Ascending aorta (tissue), 2 donors: ENCODE measurements around the gene SLC6A8. TPM values are rescaled to one million over a fixed set of nuclear protein-coding genes. Genes with fewer than 3 reads are reported as not detected.

ENCODE experiments used
- DNase-seq, 2 donors: peaks; one replicate each; pipeline ENCODE4 v3.0.0-alpha.2; 2019; ENCODE audit warnings: low spot score in 2 of 2
- H3K27ac ChIP-seq, 2 donors: fragments of 200-600 bp; sonication (generic); one replicate each; pipeline ENCODE4 v1.5.1; 2016 to 2017; ENCODE audit warnings: mild to moderate bottlenecking in 1 of 2
- H3K27me3 ChIP-seq: fragments of 200-600 bp; sonication (generic); one replicate; pipeline ENCODE4 v1.5.1; 2017
- H3K36me3 ChIP-seq, 2 donors: fragments of 200-600 bp; sonication (generic); one replicate each; pipeline ENCODE4 v1.5.1; 2016
- H3K4me1 ChIP-seq, 2 donors: fragments of 200-600 bp; sonication (generic); one replicate each; pipeline ENCODE4 v1.5.1; 2016 to 2017; ENCODE audit warnings: mild to moderate bottlenecking in 1 of 2
- H3K4me3 ChIP-seq, 2 donors: fragments of 200-600 bp; sonication (generic); one replicate each; pipeline ENCODE4 v1.5.1; 2016 to 2017; ENCODE audit warnings: mild to moderate bottlenecking in 1 of 2
- H3K9me3 ChIP-seq, 2 donors: fragments of 200-600 bp; sonication (generic); one replicate each; pipeline ENCODE4 v1.5.1; 2016
- intact Hi-C: fragments of 100-400 bp; cut with DNase I; formaldehyde crosslinking; loops from one replicate; pipeline ENCODE4 v1.15.1; 2023
- total RNA-seq: library from RNA; depleted of rRNA; stranded (reverse); fragments of >200 nt; gene quantifications from one replicate; pipeline ENCODE4 v1.1.0, GENCODE V29; 2016
- TF ChIP-seq, protein P1 (sequence below), 3 experiments: fragments of 200-600 bp in 2 of 3; fragments of 450-650 bp in 1 of 3; sonication (generic) in 2 of 3; IDR thresholded peaks; one replicate each; pipeline ENCODE4 v1.5.1; 2016 to 2019; ENCODE audit warnings: antibody characterized with exemption in 3 of 3, mild to moderate bottlenecking in 1 of 3, moderate library complexity in 1 of 3

SLC6A8 gene
- total RNA-seq, 1 donor from 2014 or later, result 44.2 TPM

DNA sequence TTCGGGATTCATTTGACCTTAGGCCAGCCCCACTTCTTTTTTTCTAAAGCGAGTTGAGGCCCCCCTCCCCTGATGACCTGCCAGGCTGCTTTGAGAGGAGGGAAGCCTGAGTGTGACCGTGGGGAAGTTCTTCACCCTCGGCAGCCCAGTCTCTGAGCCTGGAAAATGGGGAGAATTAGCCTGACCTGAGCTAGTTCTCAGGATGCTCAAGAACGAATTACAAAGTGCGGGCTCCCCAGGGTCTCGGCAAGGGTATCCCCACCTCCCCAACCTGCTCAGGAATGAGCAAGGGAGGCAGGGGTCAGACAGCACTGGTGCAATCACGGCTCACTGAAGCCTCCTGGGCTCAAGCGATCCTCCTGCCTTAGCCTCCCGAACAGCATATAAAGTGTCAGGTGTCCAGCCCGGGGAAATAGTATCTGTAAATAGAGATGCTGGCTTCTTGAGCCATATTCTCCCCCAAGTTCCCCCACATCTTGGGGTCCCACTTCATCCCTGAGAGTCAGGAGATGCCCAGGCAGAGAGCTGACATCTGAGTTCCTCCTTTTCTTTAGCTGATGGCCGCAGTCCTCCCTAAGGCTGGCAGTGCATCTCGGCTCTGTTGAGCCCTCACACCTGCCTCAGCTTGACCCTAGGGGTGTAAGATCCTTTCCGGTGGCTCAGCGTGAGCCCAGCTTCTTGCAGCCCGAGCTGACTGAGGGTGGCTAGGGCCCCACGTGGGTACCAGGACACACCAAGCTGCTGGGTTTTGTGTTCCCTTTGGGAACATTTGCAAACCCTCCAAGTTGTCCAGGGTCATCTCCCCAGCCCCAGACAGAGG lies 39.2 kb upstream of the SLC6A8 start:
- intact Hi-C loops, result no loop called here
- no peak overlapping the region for H3K4me3 ChIP-seq
- DNase-seq, result peak in 1 of 2 donors; percentile 54
- peaks cover 0 to 4% of the 10 kb centered on the region in 2 donors for H3K4me1 ChIP-seq
- H3K36me3 ChIP-seq, result no peaks in the 10 kb centered on the region
- TF ChIP-seq, protein P1, sequence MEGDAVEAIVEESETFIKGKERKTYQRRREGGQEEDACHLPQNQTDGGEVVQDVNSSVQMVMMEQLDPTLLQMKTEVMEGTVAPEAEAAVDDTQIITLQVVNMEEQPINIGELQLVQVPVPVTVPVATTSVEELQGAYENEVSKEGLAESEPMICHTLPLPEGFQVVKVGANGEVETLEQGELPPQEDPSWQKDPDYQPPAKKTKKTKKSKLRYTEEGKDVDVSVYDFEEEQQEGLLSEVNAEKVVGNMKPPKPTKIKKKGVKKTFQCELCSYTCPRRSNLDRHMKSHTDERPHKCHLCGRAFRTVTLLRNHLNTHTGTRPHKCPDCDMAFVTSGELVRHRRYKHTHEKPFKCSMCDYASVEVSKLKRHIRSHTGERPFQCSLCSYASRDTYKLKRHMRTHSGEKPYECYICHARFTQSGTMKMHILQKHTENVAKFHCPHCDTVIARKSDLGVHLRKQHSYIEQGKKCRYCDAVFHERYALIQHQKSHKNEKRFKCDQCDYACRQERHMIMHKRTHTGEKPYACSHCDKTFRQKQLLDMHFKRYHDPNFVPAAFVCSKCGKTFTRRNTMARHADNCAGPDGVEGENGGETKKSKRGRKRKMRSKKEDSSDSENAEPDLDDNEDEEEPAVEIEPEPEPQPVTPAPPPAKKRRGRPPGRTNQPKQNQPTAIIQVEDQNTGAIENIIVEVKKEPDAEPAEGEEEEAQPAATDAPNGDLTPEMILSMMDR (IDR thresholded peaks at IDR 0.05), result no peak
- H3K9me3 ChIP-seq, result no peaks in the 10 kb centered on the region
- peaks cover 14% of the 10 kb centered on the region for H3K27me3 ChIP-seq
- H3K27ac ChIP-seq, result no peak overlapping the region

DNA sequence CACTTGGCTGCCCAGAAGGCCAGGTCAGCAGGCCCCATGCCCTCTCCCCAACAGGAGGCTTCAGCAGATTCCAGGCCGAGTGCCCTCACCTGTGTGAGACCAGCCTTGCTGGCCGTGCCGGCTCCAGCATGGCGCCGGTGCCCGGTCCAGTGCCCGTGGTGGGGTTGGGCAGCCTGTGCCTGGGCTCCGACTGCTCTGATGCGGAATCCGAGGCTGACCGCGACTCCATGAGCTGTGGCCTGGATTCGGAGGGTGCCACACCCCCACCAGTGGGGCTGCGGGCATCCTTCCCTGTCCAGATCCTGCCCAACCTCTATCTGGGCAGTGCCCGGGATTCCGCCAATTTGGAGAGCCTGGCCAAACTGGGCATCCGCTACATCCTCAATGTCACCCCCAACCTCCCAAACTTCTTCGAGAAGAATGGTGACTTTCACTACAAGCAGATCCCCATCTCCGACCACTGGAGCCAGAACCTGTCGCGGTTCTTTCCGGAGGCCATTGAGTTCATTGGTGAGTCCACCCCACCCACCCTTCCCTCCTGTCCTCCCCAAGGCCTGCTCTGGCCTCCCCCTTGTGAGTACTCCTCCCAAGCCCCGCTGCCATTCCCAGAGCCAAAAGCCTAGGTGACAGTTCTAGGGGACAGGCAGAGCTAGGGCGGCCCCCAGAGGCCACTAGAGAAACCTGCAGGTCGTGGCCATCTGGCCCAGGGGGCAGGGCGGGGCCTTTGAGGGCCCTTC lies 38.4 kb upstream of the SLC6A8 start:
- TF ChIP-seq, protein P1 (IDR thresholded peaks at IDR 0.05), result peak in 1 of 3 experiments; percentile 8
- H3K27me3 ChIP-seq, result peaks cover 14% of the 10 kb centered on the region
- H3K27ac ChIP-seq, result no peak overlapping the region
- DNase-seq, result peak in 1 of 2 donors; percentile 52
- intact Hi-C loops, result no loop called here
- H3K9me3 ChIP-seq, result no peaks in the 10 kb centered on the region
- H3K4me1 ChIP-seq, result peaks cover 0 to 4% of the 10 kb centered on the region in 2 donors
- no peak overlapping the region for H3K4me3 ChIP-seq
- no peaks in the 10 kb centered on the region for H3K36me3 ChIP-seq

DNA sequence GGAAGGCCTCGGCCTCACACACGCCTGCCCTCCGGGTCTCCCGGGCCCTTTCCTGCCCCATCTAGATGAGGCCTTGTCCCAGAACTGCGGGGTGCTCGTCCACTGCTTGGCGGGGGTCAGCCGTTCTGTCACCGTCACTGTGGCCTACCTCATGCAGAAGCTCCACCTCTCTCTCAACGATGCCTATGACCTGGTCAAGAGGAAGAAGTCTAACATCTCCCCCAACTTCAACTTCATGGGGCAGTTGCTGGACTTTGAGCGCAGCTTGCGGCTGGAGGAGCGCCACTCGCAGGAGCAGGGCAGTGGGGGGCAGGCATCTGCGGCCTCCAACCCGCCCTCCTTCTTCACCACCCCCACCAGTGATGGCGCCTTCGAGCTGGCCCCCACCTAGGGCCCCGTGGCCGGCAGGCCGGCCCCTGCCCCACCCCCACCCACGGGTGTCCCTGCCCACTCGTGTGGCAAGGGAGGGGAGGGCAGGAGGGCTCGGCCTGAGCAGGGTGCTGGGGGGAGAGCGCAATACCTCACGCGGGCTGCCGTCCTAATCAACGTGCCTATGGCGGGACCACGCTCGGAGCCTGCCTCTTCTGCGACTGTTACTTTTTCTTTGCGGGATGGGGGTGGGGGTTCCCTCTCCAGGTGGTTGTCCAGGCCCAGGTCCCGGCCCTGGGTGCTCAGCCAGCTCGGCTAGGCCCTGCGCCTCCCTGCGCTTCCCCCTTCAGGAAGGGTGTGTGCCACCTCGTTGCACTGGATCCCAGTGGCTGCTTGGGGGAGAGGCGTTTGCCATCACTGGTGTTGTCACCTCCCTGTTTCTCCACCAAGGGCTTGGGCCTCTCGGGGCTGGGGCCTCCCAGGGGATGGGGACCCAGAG lies 37.6 kb upstream of the SLC6A8 start:
- TF ChIP-seq, protein P1 (IDR thresholded peaks at IDR 0.05), result no peak
- Histone ChIP-seq H3K4me3 (no peak overlapping the region), H3K36me3 (no peaks in the 10 kb centered on the region), H3K27me3 (peaks cover 14% of the 10 kb centered on the region), H3K9me3 (no peaks in the 10 kb centered on the region), H3K27ac (no peak overlapping the region), H3K4me1 (peaks cover 0 to 4% of the 10 kb centered on the region in 2 donors)
- intact Hi-C loops, result no loop called here
- peak in 1 of 2 donors; percentile 52 for DNase-seq

DNA sequence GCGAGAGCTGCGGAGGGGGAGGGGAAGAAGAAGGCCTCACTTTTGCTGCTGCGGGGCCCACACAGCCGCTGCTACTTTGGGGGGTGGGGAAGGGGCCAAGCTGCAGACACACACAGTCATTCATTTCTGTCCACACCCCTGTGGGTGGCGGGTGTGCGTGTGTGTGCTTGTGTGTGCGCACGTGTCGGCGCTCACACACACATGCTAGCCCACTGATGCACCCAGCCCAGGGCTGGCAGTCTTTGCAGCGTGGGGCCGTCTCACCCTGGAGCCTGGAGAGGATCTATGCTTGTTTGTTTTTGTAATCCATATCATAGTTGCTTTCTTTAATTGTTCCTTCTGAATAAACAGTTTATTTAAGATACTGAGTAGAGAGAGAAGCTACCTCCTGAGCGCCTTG lies 36.8 kb upstream of the SLC6A8 start:
- Histone ChIP-seq H3K4me1 (peaks cover 0 to 4% of the 10 kb centered on the region in 2 donors), H3K4me3 (no peak overlapping the region), H3K27ac (no peak overlapping the region), H3K36me3 (no peaks in the 10 kb centered on the region), H3K9me3 (no peaks in the 10 kb centered on the region), H3K27me3 (peaks cover 14% of the 10 kb centered on the region)
- TF ChIP-seq, protein P1 (IDR thresholded peaks at IDR 0.05), result no peak
- intact Hi-C loops, result no loop called here
- peak in 1 of 2 donors; percentile 30 for DNase-seq

DNA sequence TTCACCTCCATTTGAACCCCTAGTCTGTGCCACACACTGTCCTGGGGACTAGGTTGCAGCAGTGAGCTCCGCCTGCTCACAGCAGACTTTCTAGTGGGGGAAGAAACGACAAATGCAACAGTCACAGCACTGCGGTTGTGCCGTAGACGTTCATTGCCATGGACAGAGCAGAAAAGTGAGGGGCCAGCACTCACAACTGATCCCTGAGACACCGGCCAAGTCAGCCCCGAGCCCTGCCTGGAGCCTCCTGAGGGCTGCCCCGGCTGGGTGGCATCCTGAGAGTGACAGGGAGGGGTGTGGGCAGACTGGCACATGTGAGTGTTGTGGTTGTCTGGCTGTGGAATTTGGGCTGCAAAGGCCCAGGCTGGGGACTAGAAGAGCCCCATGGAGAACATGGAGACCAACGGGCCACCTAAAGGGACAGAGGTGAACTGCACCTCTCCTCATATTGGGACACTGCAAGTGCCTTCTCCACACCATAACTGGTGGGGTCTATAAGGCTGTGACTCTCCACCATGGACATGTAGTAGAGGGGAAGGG lies 36.1 kb upstream of the SLC6A8 start:
- DNase-seq, result peak in 1 of 2 donors; percentile 31
- intact Hi-C loops, result no loop called here
- Histone ChIP-seq H3K27ac (no peak overlapping the region), H3K36me3 (no peaks in the 10 kb centered on the region), H3K4me3 (no peak overlapping the region), H3K9me3 (no peaks in the 10 kb centered on the region), H3K27me3 (peaks cover 12% of the 10 kb centered on the region), H3K4me1 (peaks cover 0 to 4% of the 10 kb centered on the region in 2 donors)
- TF ChIP-seq, protein P1 (IDR thresholded peaks at IDR 0.05), result peak in 1 of 3 experiments; percentile 9
